Measurements from ENCODE around the gene MYNN. TPM values are rescaled to one million over a fixed set of nuclear protein-coding genes. Genes with fewer than 3 reads are reported as not detected.

Gene MYNN
- 8.3 to 12.3 TPM (median 9.5 TPM) in 5 replicates for total RNA-seq (2022; extraction: Qiagen RNA extraction)

GRCh38 chr3:169772897-169773816 lies at the start of gene MYNN:
Gene MYNN (plus strand): TSS chr3:169773396. CDS start chr3:169774296, 900 bp downstream.

GRCh38 chr3:169764882-169765612 lies 8.1 kb upstream of the MYNN start, which contains the start of gene TERC:
Gene TERC (minus strand): TSS chr3:169765060.

GRCh38 chr3:169769287-169770181 lies 3.7 kb upstream of the MYNN start, which contains the start of gene ACTRT3:
Gene ACTRT3 (minus strand): TSS chr3:169769561. CDS start chr3:169769520, 41 bp downstream.

GRCh38 chr3:169812332-169813235 lies 39.4 kb downstream of the MYNN start, which contains the start of the genes LRRC34 and LRRIQ4:
Gene LRRC34 (minus strand): TSS chr3:169812904. CDS start chr3:169812548, 356 bp downstream.
Gene LRRIQ4 (plus strand): TSS chr3:169812870. CDS start chr3:169821922, 9,052 bp downstream.

Other genes with a start within 250 kb of the MYNN start
- 0.01 to 0.06 TPM in 2 of 5 replicates, not detected in the others for gene MECOM, start 109.7 kb upstream of the MYNN start, total RNA-seq (2022; extraction: Qiagen RNA extraction)
- 0.24 to 0.77 TPM (median 0.41 TPM) in 3 of 5 replicates, not detected in the others for gene TERC, start 8.3 kb upstream of the MYNN start, total RNA-seq (2022; extraction: Qiagen RNA extraction)
- 2.6 to 3.3 TPM (median 3.1 TPM) in 5 replicates for gene ACTRT3, start 3.8 kb upstream of the MYNN start, total RNA-seq (2022; extraction: Qiagen RNA extraction)
- gene LRRIQ4, start 39.5 kb downstream of the MYNN start, total RNA-seq (2022; extraction: Qiagen RNA extraction) = not detected in 5 replicates
- not detected in 5 replicates for gene LRRC34, start 39.5 kb downstream of the MYNN start, total RNA-seq (2022; extraction: Qiagen RNA extraction)
- gene LRRC31, start 96.5 kb downstream of the MYNN start, total RNA-seq (2022; extraction: Qiagen RNA extraction) = not detected in 5 replicates
- gene SAMD7, start 138.2 kb downstream of the MYNN start, total RNA-seq (2022; extraction: Qiagen RNA extraction) = not detected in 5 replicates
- 71.9 to 147 TPM (median 80.0 TPM) in 5 replicates for gene SEC62, start 193.4 kb downstream of the MYNN start, total RNA-seq (2022; extraction: Qiagen RNA extraction)

Data from A549 treated with AZD2906 at 1 μM for 4 hours (cell line).